HG03097 (cell line): ENCODE measurements around the gene ZIC1.

Experiments
- ATAC-seq: cut with Tn5 transposase; IDR thresholded peaks from one replicate; pipeline ENCODE4 v1.9.1; 2021; ENCODE audit not compliant: unreplicated experiment, low FRiP score

Gene ZIC1

GRCh38 chr3:147379651-147380050 lies 29.5 kb upstream of the ZIC1 start:
- ATAC-seq: no peak

GRCh38 chr3:147380387-147380951 lies 28.7 kb upstream of the ZIC1 start:
- no peak for ATAC-seq

GRCh38 chr3:147380977-147381376 lies 28.2 kb upstream of the ZIC1 start:
- no peak for ATAC-seq

- ATAC-seq: no peak
Measured at GRCh38 chr3:147381596-147381995, 27.6 kb upstream of the ZIC1 start.

- ATAC-seq: no peak
Measured at GRCh38 chr3:147383617-147384016, 25.5 kb upstream of the ZIC1 start.

GRCh38 chr3:147384210-147385058 lies 24.7 kb upstream of the ZIC1 start:
- ATAC-seq: no peak

- no peak for ATAC-seq
Measured at GRCh38 chr3:147385059-147386012, 23.8 kb upstream of the ZIC1 start.

GRCh38 chr3:147387291-147387884 lies 21.8 kb upstream of the ZIC1 start:
- ATAC-seq: no peak

GRCh38 chr3:147387885-147388699 lies 21.1 kb upstream of the ZIC1 start:
- no peak for ATAC-seq

GRCh38 chr3:147388700-147389580 lies 20.2 kb upstream of the ZIC1 start:
- ATAC-seq: no peak

- ATAC-seq: no peak
Measured at GRCh38 chr3:147389717-147390116, 19.4 kb upstream of the ZIC1 start.

- no peak for ATAC-seq
Measured at GRCh38 chr3:147390589-147391569, 18.3 kb upstream of the ZIC1 start.

- no peak for ATAC-seq
Measured at GRCh38 chr3:147391781-147392624, 17.2 kb upstream of the ZIC1 start.

GRCh38 chr3:147392625-147392946 lies 16.6 kb upstream of the ZIC1 start:
- ATAC-seq: no peak

GRCh38 chr3:147393261-147393942 lies 15.8 kb upstream of the ZIC1 start:
- no peak for ATAC-seq
